GM12878 (cell line): ENCODE results near the gene SC5D. TPM values are rescaled to one million over a fixed set of nuclear protein-coding genes. Genes with fewer than 3 reads are reported as not detected.

Source experiments
- ATAC-seq: fragments of 200-7000 bp; cut with Tn5 transposase; 3 replicates; pipeline ENCODE4 v1.9.1; 2020; ENCODE audit warnings: mild to moderate bottlenecking, moderate library complexity
- BruUV-seq: library from RNA; stranded (reverse); fragments of 400-500 nt; replicated peaks from 2 replicates; lab custom pipeline; 2021; lab: Mats Ljungman, UMichigan
- CTCF ChIA-PET: fragments of 300-600 bp; sonication (Branson Sonifier 250); formaldehyde crosslinking; extraction: SDS; loops from one replicate; lab custom pipeline; 2021; ENCODE audit warnings: inconsistent platforms; lab: Yijun Ruan, JAX
- POLR2A ChIA-PET: fragments of 350-600 bp; formaldehyde crosslinking; extraction: SDS; loops from one replicate; lab custom pipeline; 2021; ENCODE audit warnings: inconsistent platforms; lab: Charles Lee
- RAD21 ChIA-PET: fragments of 300-600 bp; sonication (Branson Sonifier 250); formaldehyde crosslinking; loops from one replicate; lab custom pipeline; 2023; ENCODE audit warnings: antibody characterized with exemption; ENCODE audit not compliant: unreplicated experiment; lab: Charles Lee
- SMC1A ChIA-PET: fragments of 300-600 bp; sonication (Branson Sonifier 250); formaldehyde crosslinking; loops from one replicate; lab custom pipeline; 2023; ENCODE audit not compliant: unreplicated experiment, uncharacterized antibody; lab: Charles Lee
- DNase-seq: peaks from one replicate; pipeline ENCODE4 v3.0.0-alpha.2; 2011; ENCODE audit warnings: low read depth, low spot score
- FAIRE-seq: peaks from 3 replicates; lab custom pipeline; 2011; peaks lifted over from hg19 to GRCh38; lab: Jason Lieb, UNC
- H2AFZ ChIP-seq: 2 replicates; pipeline ENCODE4 v1.6.0; 2011; ENCODE audit warnings: low read depth, low read length, control low read depth; ENCODE audit not compliant: control insufficient read depth
- H3K27ac ChIP-seq: 2 replicates; pipeline ENCODE4 v1.5.1; 2011; ENCODE audit warnings: control low read depth; ENCODE audit not compliant: control insufficient read depth, insufficient read depth
- H3K27me3 ChIP-seq, 2 experiments: replicated peaks in 1 of 2; 2 replicates each; pipeline versions ENCODE4 v1.6.0 to v1.6.1; 2011; ENCODE audit warnings: low read length in 1 of 2; ENCODE audit not compliant: control insufficient read depth in 2 of 2, insufficient read depth in 2 of 2
- H3K36me3 ChIP-seq, 2 experiments: 2 replicates each; pipeline ENCODE4 v1.5.1; 2011; ENCODE audit warnings: low read length in 1 of 2; ENCODE audit not compliant: control insufficient read depth in 2 of 2, insufficient read depth in 2 of 2
- H3K4me1 ChIP-seq: 2 replicates; pipeline ENCODE4 v1.6.1; 2011; ENCODE audit warnings: mild to moderate bottlenecking, low read length, moderate library complexity, mixed read lengths; ENCODE audit not compliant: control insufficient read depth, insufficient read depth
- H3K4me2 ChIP-seq: 2 replicates; pipeline ENCODE4 v1.6.0; 2011; ENCODE audit warnings: control low read depth; ENCODE audit not compliant: control insufficient read depth, insufficient read depth
- H3K4me3 ChIP-seq: fragments of 200-600 bp; sonication (generic); 2 replicates; pipeline ENCODE4 v1.5.1; 2016
- H3K79me2 ChIP-seq: 2 replicates; pipeline ENCODE4 v1.6.0; 2011; ENCODE audit warnings: low read length; ENCODE audit not compliant: control insufficient read depth, insufficient read depth
- H3K9ac ChIP-seq: 2 replicates; pipeline ENCODE4 v1.8.0; 2011; ENCODE audit warnings: low read length, control low read depth, mixed read lengths; ENCODE audit not compliant: control insufficient read depth, insufficient read depth
- H3K9me3 ChIP-seq: replicated peaks from 3 replicates; pipeline ENCODE4 v1.5.1; 2011; ENCODE audit warnings: mild to moderate bottlenecking, low read length; ENCODE audit not compliant: control insufficient read depth, insufficient read depth
- H4K20me1 ChIP-seq: 2 replicates; pipeline ENCODE4 v1.6.0; 2011; ENCODE audit not compliant: control insufficient read depth, insufficient read depth
- ATF7 ChIP-seq: fragments of 450-650 bp; IDR thresholded peaks from 2 replicates; pipeline ENCODE4 v1.6.1; 2016; ENCODE audit warnings: low read depth, mild to moderate bottlenecking
- BACH1 ChIP-seq: fragments of 450-650 bp; IDR thresholded peaks from 2 replicates; pipeline ENCODE4 v1.6.1; 2017; ENCODE audit warnings: mild to moderate bottlenecking, borderline replicate concordance
- E2F4 ChIP-seq: IDR thresholded peaks from 2 replicates; pipeline ENCODE4 v1.6.1; 2012; ENCODE audit warnings: low read depth, low read length, improper control_type of control experiment
- IRF5 ChIP-seq: fragments of 450-650 bp; IDR thresholded peaks from 2 replicates; pipeline ENCODE4 v1.6.1; 2017; ENCODE audit warnings: borderline replicate concordance
- POLR2AphosphoS2 ChIP-seq: IDR thresholded peaks from 2 replicates; pipeline ENCODE4 v1.6.1; 2011; ENCODE audit warnings: low read depth, mild to moderate bottlenecking, low read length, improper control_type of control experiment, moderate library complexity
- SREBF2 ChIP-seq: IDR thresholded peaks from 2 replicates; pipeline ENCODE4 v1.6.1; 2012; ENCODE audit warnings: mild to moderate bottlenecking, low read length
- SRF ChIP-seq, 2 experiments: IDR thresholded peaks; 2 replicates each; pipeline ENCODE4 v1.6.1; 2011; ENCODE audit warnings: low read depth in 2 of 2, low read length in 2 of 2, mild to moderate bottlenecking in 1 of 2, moderate library complexity in 1 of 2
- SUPT20H ChIP-seq: IDR thresholded peaks from 2 replicates; pipeline ENCODE4 v1.6.1; 2011; ENCODE audit warnings: low read depth, mild to moderate bottlenecking, low read length, moderate library complexity, borderline replicate concordance; ENCODE audit not compliant: control insufficient read depth
- WGBS: methylation state at CpG from one replicate; pipeline ENCODE4 v1.1.6; 2016; ENCODE audit warnings: low lambda C conversion rate; ENCODE audit not compliant: insufficient replicate concordance, insufficient coverage; ENCODE audit errors: missing lambda C conversion rate; 5-methylcytosine and 5-hydroxymethylcytosine counted together
- in situ Hi-C: fragments of 300-500 bp; cut with MboI; formaldehyde crosslinking; loops from 9 replicates; pipeline ENCODE4 v1.14.3; 2018; ENCODE audit warnings: mixed read lengths
- intact Hi-C: fragments of 100-400 bp; cut with micrococcal nuclease; formaldehyde crosslinking; loops from one replicate; pipeline ENCODE4 v1.14.2; 2022; ENCODE audit not compliant: unreplicated experiment
- polyA plus RNA-seq, 11 experiments: library from polyadenylated mRNA; depleted of rRNA in 4 of 11; unstranded in 6 of 11; stranded (reverse) in 5 of 11; fragments of >200 nt; fragmentation: Nextera tagmentation in 4 of 11; fragmentation: Illumina TruSeq in 1 of 11; extraction: Ambion mirVana in 4 of 11; extraction: Trizol in 1 of 11; gene quantifications; 1 replicate in 1 of 11; 2 replicates in 10 of 11; pipeline versions ENCODE4 v1.2.1 to v1.2.3, GENCODE V29; 2011 to 2016; ENCODE audit warnings: inconsistent platforms in 2 of 11, missing spikeins in 2 of 11, low read depth in 1 of 11
- total RNA-seq, 4 experiments: library from RNA; depleted of rRNA in 3 of 4; stranded (reverse); fragments of >200 nt in 3 of 4; fragmentation: Illumina TruSeq in 1 of 4; extraction: Trizol in 1 of 4; gene quantifications; 2 replicates each; pipeline versions ENCODE4 v1.2.1 to v1.2.3, GENCODE V29; 2013 to 2021
- TF ChIP-seq, protein P1 (sequence below): IDR thresholded peaks from 2 replicates; pipeline ENCODE4 v1.6.1; 2012; ENCODE audit warnings: low read depth, low read length, improper control_type of control experiment
- TF ChIP-seq, protein P2 (sequence below): IDR thresholded peaks from 2 replicates; pipeline ENCODE4 v1.6.1; 2011; ENCODE audit warnings: borderline replicate concordance, low read depth, mild to moderate bottlenecking, moderate library complexity, low read length; ENCODE audit not compliant: insufficient read depth, poor library complexity, severe bottlenecking

Gene SC5D
- total and polyA plus RNA-seq, 10 of the 15 experiments (the other 5 are each of a cell fraction or from before 2014, with no cell fraction given) = 23.7 to 134 (median 30.8) TPM

DNA sequence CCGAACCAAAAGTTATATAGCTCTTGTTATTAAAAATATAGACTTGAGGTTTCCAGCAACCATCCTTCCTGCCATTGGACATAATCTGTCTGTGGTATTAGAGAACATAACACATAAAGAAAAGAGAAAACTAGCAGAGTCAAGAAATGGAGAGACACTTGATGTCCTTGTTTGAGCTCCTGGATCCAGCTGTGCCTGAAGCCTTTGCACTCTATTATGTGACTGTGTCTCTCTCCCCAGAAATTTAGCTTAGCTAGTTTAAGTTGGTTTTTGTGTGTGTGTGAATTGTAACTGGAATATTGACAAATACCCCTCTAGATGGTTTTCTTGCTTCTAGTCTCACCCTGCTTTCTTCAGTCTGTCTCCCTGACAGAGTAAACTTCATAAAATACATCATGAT lies 61.6 kb downstream of the SC5D start:
- POLR2A ChIA-PET = interaction anchor here (1.0 to 1.2 kb wide), 2 partner anchors 8 to 10 kb away, joined by 3 to 4 read pairs; no protein-coding TSS in a partner anchor

More for the DNA sequence above, 61.6 kb downstream of the SC5D start:
- RAD21 ChIA-PET = interaction anchor here (1.0 to 1.1 kb wide), 2 partner anchors 13 to 18 kb away, joined by 3 to 4 read pairs; no protein-coding TSS in a partner anchor
- no peaks in the 10 kb centered on the region for H3K27me3 ChIP-seq
- no peaks in the 10 kb centered on the region for H4K20me1 ChIP-seq
- H3K79me2 ChIP-seq = no peaks in the 10 kb centered on the region
- no peak overlapping the region for H3K9ac ChIP-seq
- SMC1A ChIA-PET = interaction anchor here (0.8 to 2.9 kb wide), 6 partner anchors 12 to 131 kb away, joined by 3 to 22 read pairs (median 4); partner anchors contain the start of gene SC5D
- H3K27ac ChIP-seq = no peak overlapping the region
- no peaks in the 10 kb centered on the region for H3K4me1 ChIP-seq
- WGBS = 100% methylated on average over 1 of the region's 1 CpG
- in situ Hi-C loops (no loop called here), intact Hi-C loops (no loop called here)
- DNase-seq = no peak
- no peaks in the 10 kb centered on the region for H3K36me3 ChIP-seq
- no peak overlapping the region for H2AFZ ChIP-seq
- no TSS peak for BruUV-seq
- TF ChIP-seq SUPT20H (no peak), ATF7 (no peak), SREBF2 (no peak), POLR2AphosphoS2 (no peak), BACH1 (no peak), SRF (IDR thresholded peaks at IDR 0.05; ENCODE audit: low read depth in 2 of 2, low read length in 2 of 2) (no peak), IRF5 (no peak), E2F4 (no peak)
- TF ChIP-seq, protein P1, sequence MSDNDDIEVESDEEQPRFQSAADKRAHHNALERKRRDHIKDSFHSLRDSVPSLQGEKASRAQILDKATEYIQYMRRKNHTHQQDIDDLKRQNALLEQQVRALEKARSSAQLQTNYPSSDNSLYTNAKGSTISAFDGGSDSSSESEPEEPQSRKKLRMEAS = no peak
- TF ChIP-seq, protein P2, sequence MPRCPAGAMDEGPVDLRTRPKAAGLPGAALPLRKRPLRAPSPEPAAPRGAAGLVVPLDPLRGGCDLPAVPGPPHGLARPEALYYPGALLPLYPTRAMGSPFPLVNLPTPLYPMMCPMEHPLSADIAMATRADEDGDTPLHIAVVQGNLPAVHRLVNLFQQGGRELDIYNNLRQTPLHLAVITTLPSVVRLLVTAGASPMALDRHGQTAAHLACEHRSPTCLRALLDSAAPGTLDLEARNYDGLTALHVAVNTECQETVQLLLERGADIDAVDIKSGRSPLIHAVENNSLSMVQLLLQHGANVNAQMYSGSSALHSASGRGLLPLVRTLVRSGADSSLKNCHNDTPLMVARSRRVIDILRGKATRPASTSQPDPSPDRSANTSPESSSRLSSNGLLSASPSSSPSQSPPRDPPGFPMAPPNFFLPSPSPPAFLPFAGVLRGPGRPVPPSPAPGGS = no peak
- no peaks in the 10 kb centered on the region; the same call in 2 of the 3 replicates for H3K9me3 ChIP-seq
- no peak overlapping the region for H3K4me3 ChIP-seq
- H3K4me2 ChIP-seq = no peak overlapping the region
- no peak for ATAC-seq
- FAIRE-seq = no peak
- CTCF ChIA-PET = interaction anchor here (1.0 to 1.9 kb wide), 3 partner anchors 9 to 17 kb away, joined by 3 to 7 read pairs (median 4); no protein-coding TSS in a partner anchor
